GM21529 (cell line): ENCODE data around the gene IQSEC3.
"Not testable (repeated sequence)": the region's sequence is repeated elsewhere in the genome, so short reads cannot be mapped to it uniquely, and the experiment has no call there.

Experiments used
- ATAC-seq: cut with Tn5 transposase; IDR thresholded peaks from one replicate; pipeline ENCODE4 v1.9.1; 2021; ENCODE audit not compliant: unreplicated experiment

The IQSEC3 gene

DNA sequence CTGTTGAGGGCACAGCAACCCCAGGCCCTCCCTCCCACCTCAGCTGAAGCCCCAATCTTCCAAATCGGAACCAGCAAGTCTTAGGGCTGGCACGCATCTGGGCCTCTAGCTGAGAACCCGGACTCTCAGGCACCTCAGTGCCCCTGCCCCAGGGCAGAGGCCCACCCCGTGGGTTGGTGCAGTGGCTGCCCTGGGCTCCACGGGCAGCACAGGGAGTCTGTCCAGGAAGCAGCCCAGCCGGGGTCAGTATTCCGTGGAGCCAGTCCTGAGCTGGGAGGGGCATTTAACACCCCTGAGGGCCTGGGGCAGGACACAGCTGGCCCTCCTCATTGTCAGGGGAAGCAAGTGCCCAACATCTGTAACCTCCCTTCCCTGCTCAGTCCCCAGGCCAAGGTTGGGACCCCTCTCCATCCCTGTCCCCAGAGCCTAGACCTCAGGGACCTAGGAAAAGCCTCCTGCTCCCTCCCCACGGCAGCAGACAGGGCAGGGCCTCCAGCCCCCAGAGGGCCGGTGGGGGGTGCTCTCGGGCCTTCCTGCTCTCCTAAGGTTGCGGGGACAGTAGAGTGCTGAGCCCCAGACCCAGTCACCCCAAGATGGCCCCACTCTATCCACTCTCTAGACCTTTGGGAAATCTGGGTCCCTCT, 110.9 kb downstream of the IQSEC3 start:
- ATAC-seq = no peak

DNA sequence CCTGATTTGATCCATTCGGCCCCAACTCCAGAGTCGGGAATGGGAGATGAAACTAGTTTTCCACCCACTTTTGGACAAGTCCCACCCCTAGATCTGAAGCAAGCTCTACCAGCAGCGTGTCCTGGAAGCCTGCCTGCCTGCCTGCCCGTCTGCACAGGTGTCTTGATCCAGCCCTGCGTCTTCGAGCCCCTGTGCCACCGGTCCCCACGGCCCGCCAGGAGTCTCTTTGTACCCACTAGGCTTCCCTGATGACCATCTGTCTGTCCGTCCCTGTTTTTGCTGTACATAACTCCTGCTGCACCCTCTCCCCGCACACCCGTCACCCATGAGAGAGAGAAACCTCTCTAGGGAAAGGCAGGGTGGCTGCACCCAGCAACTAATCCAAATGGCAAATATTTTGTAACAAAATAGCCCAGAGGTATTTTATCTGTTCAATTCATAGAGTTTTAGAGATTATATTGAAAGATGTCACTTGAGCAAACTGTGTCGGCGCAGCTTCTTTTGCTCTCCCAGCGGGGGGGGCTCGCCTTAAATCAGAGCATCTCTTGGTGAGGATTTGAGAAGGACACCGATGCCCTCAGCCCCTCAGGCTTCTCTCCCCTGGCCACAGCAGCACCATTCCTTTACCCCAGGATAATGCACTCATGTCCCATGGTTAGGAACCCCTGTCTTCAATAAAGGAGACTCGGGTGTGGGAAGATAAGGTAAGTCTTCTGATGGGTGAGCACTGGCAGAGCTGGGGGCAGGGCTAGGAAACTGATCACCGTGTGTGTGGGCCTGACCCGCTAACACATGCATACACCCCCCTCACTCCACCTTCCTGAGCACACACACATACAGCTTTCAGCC, 111.6 kb downstream of the IQSEC3 start:
- no peak for ATAC-seq

DNA sequence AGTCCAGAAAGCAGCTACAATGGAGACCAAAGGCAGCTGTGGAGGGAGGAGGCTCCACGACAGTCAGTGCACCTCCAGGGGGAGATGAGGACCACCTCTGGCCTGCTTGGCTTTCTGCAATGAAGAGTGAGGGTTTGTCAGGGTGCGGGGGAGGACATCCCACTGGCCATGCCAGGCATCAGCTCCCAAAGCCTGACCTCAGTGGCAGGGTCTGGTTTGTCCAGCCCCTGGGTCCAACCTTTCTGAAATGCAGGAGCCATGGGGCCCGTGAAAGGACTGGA, 112.2 kb downstream of the IQSEC3 start:
- ATAC-seq = no peak

DNA sequence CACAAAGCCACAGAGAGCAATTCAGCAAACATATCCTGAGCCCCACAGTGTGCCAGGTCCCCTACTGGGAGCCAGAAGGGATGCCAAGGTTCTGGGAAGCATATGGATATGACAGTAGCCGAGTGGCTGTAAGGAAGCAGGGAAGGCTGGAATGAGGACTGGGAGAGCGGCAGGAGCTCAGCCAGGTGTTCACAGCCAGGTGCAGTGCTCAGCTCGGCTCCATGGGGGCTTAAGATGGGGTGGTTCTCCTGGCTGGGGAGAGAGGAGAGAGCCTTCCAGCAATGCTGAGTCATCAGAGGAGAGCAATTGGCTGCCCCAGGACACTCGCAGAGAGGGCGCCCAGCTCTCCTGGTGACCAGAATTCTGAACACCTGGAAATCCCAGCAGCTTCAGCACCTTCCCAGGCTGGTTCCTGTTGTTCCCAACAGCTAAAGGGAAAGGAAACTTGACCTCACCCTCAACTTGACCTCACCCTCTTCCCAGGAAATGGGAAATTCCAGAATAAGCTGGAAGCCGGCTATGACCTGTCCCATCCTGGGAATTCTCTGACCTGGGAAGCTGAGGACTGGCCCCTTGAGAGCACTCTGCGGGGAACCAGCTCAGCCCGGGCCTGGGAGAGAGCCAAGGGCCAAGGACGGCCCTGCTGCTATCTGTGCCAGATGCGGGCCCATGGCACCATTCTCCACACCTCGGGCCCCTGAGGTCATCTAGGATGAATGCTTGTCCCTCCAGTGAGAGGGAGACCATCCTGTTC, 112.7 kb downstream of the IQSEC3 start:
- no peak for ATAC-seq

DNA sequence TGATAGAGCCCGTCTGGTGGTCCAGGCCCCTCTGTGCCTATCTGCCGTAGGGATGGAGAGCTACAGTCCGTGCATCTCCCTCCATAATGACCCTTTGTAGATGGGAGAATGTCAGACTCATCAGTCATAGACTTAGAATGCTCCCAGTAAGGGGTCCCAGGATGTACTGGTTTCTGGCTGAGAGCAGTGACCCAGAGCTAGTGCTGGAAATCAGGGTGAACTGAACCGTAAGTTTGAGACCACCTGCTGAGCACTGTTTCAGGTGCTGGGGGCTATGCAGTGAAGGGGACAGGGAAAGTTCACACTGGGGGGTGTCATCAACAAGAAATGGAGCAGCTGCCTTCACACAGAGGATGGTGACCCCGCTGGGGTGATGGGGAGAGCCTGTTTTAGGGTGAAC, 113.3 kb downstream of the IQSEC3 start:
- ATAC-seq = no peak

DNA sequence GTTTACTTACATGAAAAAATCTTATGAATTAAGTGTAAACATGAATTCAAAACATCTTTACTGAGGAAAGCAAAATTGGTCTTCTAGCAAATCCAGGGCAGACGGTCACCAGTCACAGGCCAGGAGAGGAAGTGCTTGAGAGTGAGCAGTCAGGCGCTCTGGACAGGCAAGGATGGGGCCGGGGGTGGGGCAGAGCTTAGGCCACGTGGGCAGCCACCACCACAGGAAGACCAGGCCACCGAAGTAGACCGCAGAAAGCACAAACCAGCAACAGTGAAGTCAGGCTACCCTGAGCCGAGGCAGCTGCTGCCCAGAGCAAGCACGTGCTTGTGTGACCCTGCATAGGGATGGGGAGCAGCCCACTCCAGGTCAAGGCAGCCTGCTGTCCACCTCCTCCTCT, 113.9 kb downstream of the IQSEC3 start:
- ATAC-seq = no peak

DNA sequence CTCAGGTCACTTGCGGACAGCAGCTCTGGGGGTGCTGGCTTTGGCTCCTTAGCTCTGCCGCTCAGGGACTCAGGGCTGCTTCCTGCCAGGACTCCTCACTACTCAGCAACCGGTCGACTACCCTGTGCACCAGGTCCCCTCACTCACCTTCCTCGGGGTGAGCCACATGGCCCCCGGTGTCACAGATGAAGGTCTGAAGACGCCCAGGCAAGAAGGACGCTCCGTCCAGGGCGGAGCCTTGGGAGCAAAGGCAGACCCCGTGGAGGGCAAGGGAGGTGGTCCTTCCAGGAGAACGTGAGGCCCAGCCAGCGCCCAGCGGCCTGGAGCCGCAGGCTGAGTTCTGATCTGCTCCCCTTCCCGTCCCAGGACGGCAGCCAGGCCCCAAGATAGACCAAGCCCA, 115.4 kb downstream of the IQSEC3 start:
- no peak for ATAC-seq

DNA sequence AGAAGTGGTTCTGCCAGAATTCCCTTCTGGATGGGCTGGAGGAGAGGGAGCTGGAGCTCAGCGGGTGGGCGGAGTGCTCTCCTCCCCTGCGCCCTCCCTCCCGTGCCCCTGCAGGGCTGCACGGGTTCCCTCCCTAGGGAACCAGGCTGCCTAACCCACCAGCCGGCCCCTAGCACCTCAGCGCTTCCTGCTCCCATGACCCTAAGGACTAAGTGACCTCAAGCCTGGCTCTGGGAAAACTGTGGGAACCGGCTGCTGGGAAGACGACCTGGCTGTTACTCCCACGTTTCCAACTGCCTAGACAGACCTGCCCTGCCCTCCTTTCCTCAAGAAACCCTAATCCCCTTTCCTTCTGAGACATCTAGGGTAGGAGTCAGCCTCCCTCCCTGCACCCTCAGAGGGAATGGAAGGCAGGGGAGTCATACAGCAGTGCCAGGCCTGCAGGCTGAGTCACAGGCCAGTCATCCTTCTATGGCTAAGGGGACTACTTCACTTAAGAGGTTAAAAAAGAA, 115.9 kb downstream of the IQSEC3 start:
- ATAC-seq = no peak

DNA sequence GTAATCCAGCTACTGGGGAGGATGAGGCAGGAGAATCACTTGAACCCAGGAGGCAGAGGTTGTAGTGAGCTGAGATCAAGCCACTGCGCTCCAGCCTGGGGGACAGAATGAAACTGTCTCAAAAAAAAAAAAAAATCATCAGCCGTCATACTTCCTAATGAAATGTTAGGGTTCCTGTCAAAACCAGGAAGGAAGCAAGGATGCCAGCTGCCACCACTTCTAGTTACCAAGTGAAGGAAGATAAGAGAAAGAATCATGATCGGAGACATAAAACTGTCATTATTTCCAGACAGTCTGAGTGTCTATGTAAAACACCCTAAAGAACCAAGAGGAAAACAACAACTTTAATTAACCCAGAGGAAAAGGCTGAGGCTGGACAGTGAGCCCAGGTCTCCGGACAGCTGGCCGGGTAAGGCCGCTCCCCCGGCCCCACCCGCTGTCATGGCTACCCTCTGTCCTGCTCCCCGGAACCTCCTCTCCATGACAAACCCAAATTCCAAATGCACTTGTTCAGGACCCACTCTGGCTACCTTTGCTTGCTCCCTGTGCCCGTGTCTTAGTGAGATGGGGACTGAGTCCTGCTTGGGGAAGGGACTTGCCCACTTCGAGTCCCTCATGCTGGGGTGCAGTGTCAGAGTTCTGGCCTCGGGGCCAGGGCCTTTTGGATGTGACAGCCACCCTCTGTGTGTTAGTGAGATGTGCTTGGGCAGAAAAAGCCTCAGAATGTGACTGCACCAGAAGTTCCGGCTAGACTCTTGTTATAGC, 118.4 kb downstream of the IQSEC3 start:
- no peak for ATAC-seq

DNA sequence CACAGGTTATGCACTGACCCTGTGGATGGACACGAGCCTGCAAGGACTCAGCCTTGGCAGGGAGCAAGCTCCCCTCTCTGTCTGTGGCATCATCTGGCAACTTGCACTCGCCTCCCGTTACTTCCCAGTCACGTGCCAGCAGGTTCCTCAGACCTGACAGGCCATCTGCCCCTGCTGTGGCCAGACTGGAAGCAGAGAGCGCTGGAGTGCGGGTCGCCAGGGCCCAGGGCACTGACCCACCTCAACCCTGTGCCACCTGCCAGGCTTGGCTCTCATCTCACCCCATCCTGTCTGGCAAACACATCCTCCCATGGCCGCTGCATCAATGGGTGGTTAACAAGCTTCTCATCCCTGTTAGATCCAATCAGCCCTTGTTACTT, 119.0 kb downstream of the IQSEC3 start:
- no peak for ATAC-seq

DNA sequence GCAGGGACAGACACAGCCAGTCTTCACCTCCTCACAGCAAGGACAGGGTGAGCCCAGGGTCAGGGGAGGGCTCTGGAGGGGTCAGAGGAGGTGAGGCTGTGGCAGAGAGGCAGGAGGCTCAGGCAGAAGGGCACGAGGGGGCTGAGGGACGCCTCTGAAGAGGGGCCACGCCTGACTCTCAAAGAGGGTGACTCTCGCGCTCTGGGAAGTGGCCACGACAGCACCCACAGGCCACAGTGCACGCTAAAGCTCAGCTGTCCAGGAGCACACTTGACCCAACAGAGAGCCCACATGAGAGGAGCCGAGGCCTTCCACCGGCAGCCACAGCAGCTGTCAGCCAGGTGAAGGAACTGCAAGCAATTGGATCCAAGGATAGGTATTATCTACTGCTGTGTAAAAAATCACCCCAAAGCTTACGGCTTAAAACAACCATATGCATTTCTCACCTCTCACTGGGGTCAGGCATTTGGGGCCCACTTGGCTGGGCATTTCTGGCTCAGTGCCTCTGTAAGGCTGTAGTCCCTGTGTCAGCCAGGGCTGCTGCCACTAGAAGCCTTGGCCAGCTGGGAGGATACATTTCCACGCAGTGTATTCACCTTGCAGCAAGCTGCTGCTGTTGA, 119.5 kb downstream of the IQSEC3 start:
- no peak for ATAC-seq

DNA sequence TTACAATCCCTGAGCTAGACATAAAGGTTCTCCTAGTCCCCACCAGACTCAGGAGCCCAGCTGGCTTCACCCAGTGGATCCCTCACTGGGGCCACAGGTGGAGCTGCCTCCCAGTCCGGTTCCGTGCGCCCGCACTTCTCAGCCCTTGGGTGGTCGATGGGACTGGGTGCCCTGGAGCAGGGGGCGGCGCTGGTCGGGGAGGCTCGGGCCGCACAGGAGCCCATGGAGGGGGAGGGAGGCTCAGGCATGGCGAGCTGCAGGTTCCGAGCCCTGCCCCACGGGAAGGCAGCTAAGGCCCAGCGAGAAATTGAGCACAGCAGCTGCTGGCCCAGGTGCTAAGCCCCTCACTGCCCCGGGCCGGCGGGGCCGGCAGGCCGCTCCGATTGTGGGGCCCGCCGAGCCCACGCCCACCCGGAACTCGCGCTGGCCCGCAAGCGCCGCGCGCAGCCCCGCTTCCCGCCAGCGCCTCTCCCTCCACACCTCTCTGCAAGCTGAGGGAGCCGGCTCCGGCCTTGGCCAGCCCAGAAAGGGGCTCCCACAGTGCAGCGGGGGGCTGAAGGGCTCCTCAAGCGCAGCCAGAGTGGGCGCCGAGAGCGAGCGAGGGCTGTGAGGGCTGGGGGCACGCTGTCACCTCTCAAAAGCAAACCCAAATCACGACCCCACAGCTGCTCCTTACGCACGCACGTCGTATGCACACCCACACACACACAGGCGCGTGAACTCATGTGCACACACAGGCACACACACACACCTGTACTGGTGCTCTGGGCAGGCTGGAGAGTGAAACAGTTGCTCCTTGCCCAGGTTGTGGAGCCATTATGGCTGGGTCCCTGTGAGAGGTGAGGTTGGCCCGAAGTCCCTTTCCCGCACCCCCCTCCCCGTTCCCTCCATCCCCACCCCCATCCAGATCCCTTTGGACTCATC, 121.7 kb downstream of the IQSEC3 start:
- ATAC-seq = not testable (repeated sequence)

DNA sequence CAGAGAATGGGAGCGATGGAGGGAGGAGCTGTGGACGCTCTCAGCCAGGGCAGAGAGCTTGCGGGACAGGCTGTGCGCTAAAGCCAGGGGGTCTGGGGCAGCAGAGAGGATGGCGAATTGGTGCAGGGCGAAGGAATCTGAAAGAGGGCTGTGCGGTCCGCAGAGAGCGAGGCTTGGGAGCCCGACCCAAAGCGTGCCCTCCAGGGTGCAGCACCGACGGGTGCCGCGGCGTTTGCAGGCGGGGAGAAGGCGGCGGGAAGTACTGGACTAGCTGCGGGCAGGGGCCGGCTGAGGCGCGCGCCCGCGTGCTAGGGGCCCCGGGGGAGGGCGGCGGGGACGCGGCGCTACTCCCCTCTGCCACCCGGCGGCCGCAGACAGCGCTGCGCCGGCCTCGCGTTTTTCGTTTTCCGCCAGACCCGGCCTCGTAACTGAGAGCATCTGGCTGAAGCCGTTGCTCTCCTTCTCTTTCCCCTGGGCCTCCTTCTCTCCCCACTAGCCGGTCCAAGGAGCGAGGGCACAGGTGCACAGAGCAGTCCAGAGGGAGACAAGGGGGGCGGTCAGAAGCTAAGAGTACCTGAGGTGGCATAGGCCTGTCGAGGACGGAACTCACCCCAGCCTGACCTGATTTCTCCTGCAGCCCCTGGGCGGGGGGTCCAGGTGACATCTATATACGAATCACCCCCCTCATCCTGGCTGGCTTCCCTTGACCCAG, 122.5 kb downstream of the IQSEC3 start:
- ATAC-seq = no peak

DNA sequence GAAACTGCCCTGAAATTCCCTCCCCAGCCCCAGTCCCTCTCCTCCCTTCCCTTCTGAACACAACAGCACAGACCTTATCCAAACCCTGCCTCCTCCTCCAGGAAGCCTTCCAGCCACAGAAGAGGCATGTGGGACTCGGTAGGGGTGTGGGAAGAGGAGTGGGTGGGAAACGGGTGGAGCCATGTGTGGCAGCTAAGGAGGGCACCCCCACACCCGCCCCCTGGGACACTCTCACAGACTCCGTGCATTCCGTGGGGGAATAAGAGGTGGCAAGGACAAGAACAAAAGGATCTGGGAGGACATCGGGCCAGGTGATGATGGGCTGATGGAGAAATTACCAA, 123.0 kb downstream of the IQSEC3 start:
- no peak for ATAC-seq

DNA sequence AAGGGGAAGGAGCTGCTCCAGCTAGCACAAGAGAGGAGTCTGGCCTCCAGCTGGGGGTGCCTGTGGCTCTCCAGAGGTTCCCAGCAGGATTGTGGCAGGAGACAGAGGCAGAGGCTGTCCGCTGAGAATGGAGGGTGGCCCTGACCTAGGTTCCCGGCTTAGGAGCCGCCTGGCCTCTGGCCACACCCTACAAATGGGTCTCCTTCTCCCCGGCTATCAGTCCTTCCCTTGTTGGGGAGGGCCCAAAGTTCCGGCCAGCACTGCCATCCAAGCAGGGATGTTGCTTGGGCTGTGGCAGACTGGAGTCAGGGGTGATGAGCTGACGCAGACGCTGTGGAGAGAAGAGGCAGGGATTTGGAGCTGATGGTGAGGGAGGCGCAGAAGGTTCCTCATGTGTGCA, 124.3 kb downstream of the IQSEC3 start:
- ATAC-seq = no peak

DNA sequence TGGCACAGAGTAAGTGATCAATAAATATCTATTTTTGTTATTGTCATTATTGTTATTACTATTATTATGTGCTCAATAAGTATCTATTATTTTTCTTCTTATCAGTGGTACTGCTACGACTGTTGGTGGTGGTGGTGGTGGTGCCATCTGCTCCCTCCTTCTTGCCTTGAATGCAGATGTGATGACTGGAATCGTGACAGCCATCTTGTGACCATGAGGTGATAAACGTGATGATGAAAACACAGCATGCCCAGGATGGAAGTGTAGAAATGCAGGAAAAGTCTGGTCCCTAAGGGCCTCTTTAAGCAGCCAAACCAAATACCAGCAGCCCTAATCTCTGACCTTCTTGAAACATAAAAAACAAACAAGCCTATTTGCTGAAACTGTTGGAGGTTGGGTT, 125.0 kb downstream of the IQSEC3 start:
- no peak for ATAC-seq

DNA sequence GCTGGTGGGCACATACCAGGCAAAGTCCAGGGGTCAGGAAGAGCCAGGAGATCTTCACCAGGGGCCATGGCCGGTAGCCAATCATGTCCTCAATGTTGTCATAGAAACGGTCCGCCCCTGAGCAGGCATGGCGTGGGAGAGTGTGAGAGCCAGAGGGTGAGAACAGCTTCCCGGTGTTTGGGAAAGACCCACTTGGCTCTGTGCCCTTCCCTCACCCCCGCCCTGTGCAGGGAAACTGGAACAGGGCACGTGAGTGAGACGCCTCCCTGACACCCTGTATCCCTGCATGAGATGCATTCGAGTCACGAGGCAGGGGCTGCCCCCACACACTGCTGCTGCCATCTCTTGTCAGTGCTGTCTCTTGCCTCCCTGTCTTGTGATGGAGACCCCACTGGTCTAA, 126.7 kb downstream of the IQSEC3 start:
- ATAC-seq = no peak

DNA sequence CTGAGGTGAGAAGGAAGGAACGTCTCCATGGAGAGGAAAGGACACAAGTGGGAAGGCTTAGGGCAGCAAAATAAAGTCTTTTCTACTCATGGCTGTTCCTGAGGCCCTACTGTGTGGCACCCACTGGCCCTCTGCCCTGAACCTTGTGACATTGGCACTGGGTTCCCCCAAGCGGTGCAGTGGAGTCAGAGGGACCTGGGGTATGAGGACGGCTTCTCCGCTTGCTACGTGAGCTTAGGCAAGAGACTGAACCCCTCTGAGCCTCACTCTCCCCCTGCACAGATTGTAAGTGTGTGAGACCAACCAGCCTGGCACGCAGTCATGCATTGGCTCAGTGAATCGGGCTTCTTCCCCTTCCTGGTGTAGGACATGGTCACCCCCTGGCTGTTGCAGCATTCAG, 127.7 kb downstream of the IQSEC3 start:
- no peak for ATAC-seq

DNA sequence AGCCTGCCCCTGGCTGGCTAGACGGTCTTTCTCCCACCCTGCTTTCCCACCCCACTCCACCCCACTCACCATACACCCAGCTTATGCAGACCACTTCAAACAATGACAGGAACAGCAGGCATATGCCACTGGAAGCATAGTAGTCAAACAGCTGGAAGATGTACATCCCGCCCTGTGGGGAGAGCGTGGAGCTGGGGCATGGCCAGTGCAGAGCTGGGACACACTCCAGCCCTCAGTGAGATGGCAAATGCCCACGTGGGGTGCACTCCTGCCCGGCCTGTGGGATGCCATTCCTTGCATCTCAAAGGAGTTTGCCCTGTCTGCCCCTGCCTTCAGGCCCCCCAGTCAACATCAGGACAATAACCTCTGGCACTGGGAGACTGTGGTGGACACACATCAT, 128.6 kb downstream of the IQSEC3 start:
- ATAC-seq = no peak
